Muscle of leg (tissue), 11 donors: Measurements from ENCODE around the gene RLF. TPM values are rescaled to one million over a fixed set of nuclear protein-coding genes. Genes with fewer than 3 reads are reported as not detected.

ENCODE experiments used
- DNase-seq: peaks from one replicate; pipeline ENCODE4 v3.0.0; 2013
- H3K27ac ChIP-seq: one replicate; pipeline ENCODE4 v1.5.1; 2013; ENCODE audit warnings: mild to moderate bottlenecking, low read length, control low read depth
- H3K27me3 ChIP-seq: one replicate; pipeline ENCODE4 v1.6.1; 2013; ENCODE audit warnings: low read length; ENCODE audit not compliant: control insufficient read depth, insufficient read depth
- H3K36me3 ChIP-seq: one replicate; pipeline ENCODE4 v1.6.1; 2013; ENCODE audit warnings: low read length; ENCODE audit not compliant: control insufficient read depth, insufficient read depth
- H3K4me1 ChIP-seq: one replicate; pipeline ENCODE4 v1.6.1; 2013; ENCODE audit warnings: low read length; ENCODE audit not compliant: control insufficient read depth, insufficient read depth
- H3K4me3 ChIP-seq: one replicate; pipeline ENCODE4 v1.5.1; 2013; ENCODE audit warnings: low read length, control low read depth
- H3K9me3 ChIP-seq: replicated peaks from 2 replicates; pipeline ENCODE4 v1.6.1; 2013; ENCODE audit warnings: low read depth, low read length; ENCODE audit not compliant: control insufficient read depth
- WGBS: methylation state at CpG from one replicate; pipeline ENCODE4 v1.1.5; 2013; ENCODE audit warnings: missing lambda C conversion rate; ENCODE audit not compliant: insufficient coverage; 5-methylcytosine and 5-hydroxymethylcytosine counted together
- polyA plus RNA-seq, 8 donors: library from polyadenylated mRNA; unstranded; fragments of 120-200 nt; gene quantifications; one replicate each; pipeline versions ENCODE4 v1.2.1 to v1.2.3, GENCODE V29; 2013; ENCODE audit warnings: inconsistent platforms in 1 of 8, low replicate concordance in 1 of 8; ENCODE audit not compliant: insufficient read length in 8 of 8, insufficient read depth in 1 of 8
- total RNA-seq: library from RNA; stranded (reverse); fragments of 120-200 nt; gene quantifications from one replicate; pipeline ENCODE4 v1.2.4, GENCODE V29; 2013

The RLF gene
- total and polyA plus RNA-seq, 9 donors: 11.4 to 21.6 (median 14.0) TPM

GRCh38 chr1:40133839-40134238, 27.3 kb upstream of the RLF start:
- H3K27me3 ChIP-seq: peaks cover 32% of the 10 kb centered on the region
- no CpG with 5 or more reads among the region's 2 CpGs for WGBS
- H3K27ac ChIP-seq: no peak overlapping the region
- H3K36me3 ChIP-seq: no peaks in the 10 kb centered on the region
- peaks cover 6% of the 10 kb centered on the region for H3K4me1 ChIP-seq
- H3K4me3 ChIP-seq: no peak overlapping the region
- peak; percentile 7 for DNase-seq
- peaks cover 3% of the 10 kb centered on the region for H3K9me3 ChIP-seq

GRCh38 chr1:40140211-40140973, 20.8 kb upstream of the RLF start:
- DNase-seq: no peak

GRCh38 chr1:40141878-40142535, 19.2 kb upstream of the RLF start:
- H3K4me1 ChIP-seq: no peaks in the 10 kb centered on the region
- H3K4me3 ChIP-seq: no peak overlapping the region
- no peaks in the 10 kb centered on the region for H3K9me3 ChIP-seq
- peaks cover 11% of the 10 kb centered on the region for H3K27me3 ChIP-seq
- no peaks in the 10 kb centered on the region for H3K36me3 ChIP-seq
- DNase-seq: no peak
- WGBS: no CpG with 5 or more reads among the region's 2 CpGs
- H3K27ac ChIP-seq: no peak overlapping the region

More at GRCh38 chr1:40140211-40140973, 20.8 kb upstream of the RLF start:
- Histone ChIP-seq H3K27me3 (peaks cover 14% of the 10 kb centered on the region), H3K4me3 (no peak overlapping the region), H3K36me3 (no peaks in the 10 kb centered on the region), H3K9me3 (no peaks in the 10 kb centered on the region), H3K27ac (no peak overlapping the region), H3K4me1 (no peaks in the 10 kb centered on the region)
- 60% methylated on average over 1 of the region's 7 CpGs for WGBS

GRCh38 chr1:40143891-40144575, 17.2 kb upstream of the RLF start:
- H3K36me3 ChIP-seq: no peaks in the 10 kb centered on the region
- H3K9me3 ChIP-seq: no peaks in the 10 kb centered on the region
- H3K27ac ChIP-seq: no peak overlapping the region
- no peaks in the 10 kb centered on the region for H3K4me1 ChIP-seq
- WGBS: 10% methylated on average over 4 of the region's 7 CpGs
- no peak overlapping the region for H3K4me3 ChIP-seq
- peaks cover 12% of the 10 kb centered on the region for H3K27me3 ChIP-seq
- peak; percentile 76 for DNase-seq

- H3K36me3 ChIP-seq: no peaks in the 10 kb centered on the region
- peaks cover 7% of the 10 kb centered on the region for H3K27me3 ChIP-seq
- H3K4me3 ChIP-seq: no peak overlapping the region
- no peak for DNase-seq
- no peaks in the 10 kb centered on the region for H3K4me1 ChIP-seq
- no peaks in the 10 kb centered on the region for H3K9me3 ChIP-seq
- no CpG with 5 or more reads among the region's 6 CpGs for WGBS
- H3K27ac ChIP-seq: no peak overlapping the region
Measured at GRCh38 chr1:40151457-40152079, 9.6 kb upstream of the RLF start.

GRCh38 chr1:40153073-40153770, 8.0 kb upstream of the RLF start:
- no peaks in the 10 kb centered on the region for H3K9me3 ChIP-seq
- no peak overlapping the region for H3K27ac ChIP-seq
- peaks cover 3% of the 10 kb centered on the region for H3K27me3 ChIP-seq
- H3K4me1 ChIP-seq: no peaks in the 10 kb centered on the region
- DNase-seq: peak; percentile 66
- no peaks in the 10 kb centered on the region for H3K36me3 ChIP-seq
- no CpG with 5 or more reads among the region's 2 CpGs for WGBS
- no peak overlapping the region for H3K4me3 ChIP-seq

GRCh38 chr1:40155135-40155534, 6.1 kb upstream of the RLF start:
- H3K36me3 ChIP-seq: no peaks in the 10 kb centered on the region
- no peak for DNase-seq
- no peak overlapping the region for H3K27ac ChIP-seq
- H3K9me3 ChIP-seq: no peaks in the 10 kb centered on the region
- H3K4me1 ChIP-seq: no peaks in the 10 kb centered on the region
- no CpG with 5 or more reads among the region's 3 CpGs for WGBS
- H3K27me3 ChIP-seq: peaks cover 3% of the 10 kb centered on the region
- no peak overlapping the region for H3K4me3 ChIP-seq

GRCh38 chr1:40155910-40156309, 5.3 kb upstream of the RLF start:
- no peak for DNase-seq
- no peak overlapping the region for H3K27ac ChIP-seq
- H3K36me3 ChIP-seq: no peaks in the 10 kb centered on the region
- H3K4me3 ChIP-seq: no peak overlapping the region
- H3K9me3 ChIP-seq: no peaks in the 10 kb centered on the region
- no peaks in the 10 kb centered on the region for H3K4me1 ChIP-seq
- peaks cover 3% of the 10 kb centered on the region for H3K27me3 ChIP-seq
- no CpG with 5 or more reads among the region's 3 CpGs for WGBS

- no peak for DNase-seq
- no peaks in the 10 kb centered on the region for H3K9me3 ChIP-seq
- no peaks in the 10 kb centered on the region for H3K36me3 ChIP-seq
- peaks cover 5% of the 10 kb centered on the region for H3K4me1 ChIP-seq
- H3K27me3 ChIP-seq: no peaks in the 10 kb centered on the region
- H3K4me3 ChIP-seq: peak overlapping the region; percentile 88
- 24% methylated on average over 4 of the region's 7 CpGs for WGBS
- H3K27ac ChIP-seq: peak overlapping the region; percentile 96
Measured at GRCh38 chr1:40160806-40161124, 422 bp upstream of the RLF start.
